ENCODE data around the gene MRPL24.

MRPL24 gene

DNA sequence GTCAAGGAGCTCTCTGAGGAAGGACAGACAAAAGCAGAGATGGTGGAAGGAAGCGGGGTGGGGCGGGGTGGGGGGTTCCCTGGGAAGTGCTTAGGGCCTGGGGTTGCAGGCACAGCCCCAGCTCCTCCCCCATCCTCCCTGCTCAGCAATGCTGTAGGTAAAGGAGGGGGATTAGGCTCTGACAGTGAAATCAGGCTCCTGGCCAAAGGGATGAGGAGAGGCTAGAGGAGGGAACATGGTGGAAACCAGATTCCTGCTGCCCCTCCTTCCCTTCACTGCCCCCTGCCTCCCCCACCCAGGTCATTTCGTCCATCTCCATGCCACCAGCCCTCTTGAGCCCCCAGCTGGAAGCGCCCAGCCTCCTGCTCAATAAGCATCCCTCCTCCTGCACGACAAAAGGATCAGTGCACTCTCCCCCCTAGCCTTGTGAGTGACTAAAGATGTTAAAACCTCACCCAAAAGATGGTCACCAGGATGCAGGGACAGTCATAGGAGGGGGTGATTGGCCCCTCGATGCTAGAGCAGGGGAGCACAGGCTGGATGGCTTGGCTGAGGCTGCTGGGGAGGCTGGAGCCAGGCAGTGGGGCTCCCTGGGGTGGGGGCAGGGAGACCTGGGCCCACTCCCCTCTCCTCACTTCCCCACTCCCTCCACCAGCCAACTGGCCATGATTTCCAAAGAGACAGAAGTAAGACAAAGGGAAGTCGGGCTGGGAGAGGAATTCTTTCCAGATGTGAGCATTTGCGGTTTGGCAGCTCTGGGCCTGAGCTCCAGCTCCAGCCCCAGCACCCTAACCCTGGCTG lies 33.3 kb downstream of the MRPL24 start:
- no peak for DNase-seq

- DNase-seq, result peak; percentile 27 to 31
These were observed 34.1 kb downstream of the MRPL24 start for GRCh38 chr1:156706657-156707416.

DNA sequence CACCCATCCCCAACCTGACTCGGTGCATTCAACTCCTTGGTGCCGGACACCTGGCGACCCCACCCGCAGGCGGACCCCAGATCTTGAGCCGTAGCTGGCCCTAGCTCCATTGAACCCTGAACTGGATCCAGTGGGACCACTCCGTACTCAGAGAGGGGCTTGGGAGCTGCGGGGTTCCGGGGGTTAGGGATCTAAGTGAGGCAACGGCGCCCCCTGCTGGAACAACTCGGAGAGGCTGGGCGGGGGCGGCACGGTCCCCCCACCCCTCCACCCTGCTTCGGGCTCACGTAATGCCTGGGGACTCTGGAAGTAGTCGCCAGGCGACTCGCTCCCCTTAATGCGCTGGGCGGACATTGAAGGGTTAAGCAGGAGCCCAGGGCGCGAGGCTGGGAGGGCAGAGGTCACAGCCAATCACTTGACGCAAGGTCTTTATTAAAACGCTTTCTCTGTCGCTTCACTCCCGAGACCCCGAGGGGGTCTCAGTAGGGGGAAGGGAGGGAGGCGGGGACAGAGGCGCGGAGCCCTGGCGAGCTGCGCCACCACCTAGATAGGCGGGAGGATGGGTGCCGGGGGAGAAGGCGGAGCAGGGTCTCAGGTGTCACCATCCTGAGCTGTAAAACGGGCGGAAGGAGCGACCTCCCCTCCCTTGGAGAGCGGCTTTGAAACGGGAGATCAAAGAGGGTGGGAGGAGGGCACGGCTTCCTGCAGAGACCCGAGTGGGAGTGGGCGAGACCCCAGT lies 34.8 kb downstream of the MRPL24 start:
- peak; percentile 80 for DNase-seq

DNA sequence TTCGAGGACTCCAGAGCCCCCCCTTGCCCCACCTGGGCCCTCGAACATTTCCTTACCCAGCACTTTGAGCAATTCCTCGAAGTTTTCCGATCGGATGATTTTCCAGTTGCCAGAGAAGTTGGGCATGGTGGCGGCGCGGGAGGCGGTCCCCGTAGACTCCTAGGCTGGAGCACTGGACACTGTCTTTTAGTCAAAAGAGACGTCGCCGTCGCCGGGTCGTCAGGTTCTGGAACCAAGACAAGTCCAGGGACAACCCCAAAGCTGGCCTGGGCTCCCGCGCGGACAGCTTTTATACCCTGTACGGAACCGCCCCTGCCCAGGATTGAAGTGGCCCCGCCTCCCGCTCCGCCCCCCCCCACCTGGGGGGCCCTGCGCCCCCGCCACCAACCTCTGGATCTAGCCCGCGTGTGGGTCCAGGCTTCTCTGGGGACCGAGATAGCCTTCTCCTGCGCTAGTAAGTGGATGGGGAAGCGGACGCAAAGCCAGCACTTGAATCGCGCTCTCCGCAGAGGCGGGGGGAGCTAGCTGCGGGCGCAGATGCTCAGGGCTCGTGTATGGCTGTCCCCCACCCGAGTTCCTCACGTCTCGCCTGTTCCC lies 35.5 kb downstream of the MRPL24 start, which contains the start of gene CRABP2:
TSS of gene CRABP2 (minus strand) at position 263 of the 597 bp plus-strand sequence. CDS start at position 126, 137 bp downstream.
- DNase-seq, result peak; percentile 30 to 43

DNA sequence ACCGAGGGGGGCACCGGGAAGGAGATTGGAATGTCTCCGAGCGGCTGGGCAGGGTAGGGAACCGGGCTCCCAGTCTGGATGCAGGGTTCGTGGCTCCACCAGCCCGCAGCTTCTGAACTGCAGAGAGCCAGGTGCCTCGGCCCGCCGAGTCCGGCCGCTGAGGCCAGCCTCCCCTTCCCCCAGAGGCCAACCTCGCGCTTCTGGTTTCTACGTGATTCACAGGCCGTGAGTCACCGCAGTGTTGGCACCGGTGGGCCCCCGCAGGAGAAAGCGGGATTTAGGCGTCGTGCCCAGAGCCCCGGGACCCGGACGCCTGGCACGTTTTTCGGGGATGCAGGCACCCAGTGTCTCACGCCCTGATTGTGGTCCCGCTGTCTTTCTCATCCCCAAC lies 36.0 kb downstream of the MRPL24 start:
- peak; percentile 56 to 58 for DNase-seq

GRCh38 chr1:156704166-156704711 lies 36.6 kb downstream of the MRPL24 start:
- DNase-seq, result no peak

DNA sequence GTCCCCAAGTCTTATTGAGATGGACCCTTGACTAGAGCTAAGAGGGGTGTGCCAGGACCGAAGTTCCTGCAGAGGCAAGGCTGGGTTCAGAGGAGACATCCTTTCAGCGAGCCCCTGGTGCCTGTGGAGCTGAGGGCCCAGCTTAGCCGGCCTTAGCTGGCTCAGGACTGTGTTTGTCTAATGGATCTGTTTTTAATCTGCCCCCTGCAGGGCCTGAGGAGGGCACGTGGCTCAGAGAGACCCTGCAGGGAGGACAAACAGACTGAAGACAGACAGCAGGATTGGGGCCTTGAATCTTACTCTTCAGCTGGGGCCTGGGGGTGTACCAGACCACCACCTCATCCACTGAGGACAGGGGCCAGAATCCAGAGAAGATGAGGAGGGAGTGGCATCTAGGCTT lies 37.1 kb downstream of the MRPL24 start:
- DNase-seq, result no peak

- DNase-seq, result no peak
These were observed 37.6 kb downstream of the MRPL24 start for GRCh38 chr1:156703336-156703735.

DNA sequence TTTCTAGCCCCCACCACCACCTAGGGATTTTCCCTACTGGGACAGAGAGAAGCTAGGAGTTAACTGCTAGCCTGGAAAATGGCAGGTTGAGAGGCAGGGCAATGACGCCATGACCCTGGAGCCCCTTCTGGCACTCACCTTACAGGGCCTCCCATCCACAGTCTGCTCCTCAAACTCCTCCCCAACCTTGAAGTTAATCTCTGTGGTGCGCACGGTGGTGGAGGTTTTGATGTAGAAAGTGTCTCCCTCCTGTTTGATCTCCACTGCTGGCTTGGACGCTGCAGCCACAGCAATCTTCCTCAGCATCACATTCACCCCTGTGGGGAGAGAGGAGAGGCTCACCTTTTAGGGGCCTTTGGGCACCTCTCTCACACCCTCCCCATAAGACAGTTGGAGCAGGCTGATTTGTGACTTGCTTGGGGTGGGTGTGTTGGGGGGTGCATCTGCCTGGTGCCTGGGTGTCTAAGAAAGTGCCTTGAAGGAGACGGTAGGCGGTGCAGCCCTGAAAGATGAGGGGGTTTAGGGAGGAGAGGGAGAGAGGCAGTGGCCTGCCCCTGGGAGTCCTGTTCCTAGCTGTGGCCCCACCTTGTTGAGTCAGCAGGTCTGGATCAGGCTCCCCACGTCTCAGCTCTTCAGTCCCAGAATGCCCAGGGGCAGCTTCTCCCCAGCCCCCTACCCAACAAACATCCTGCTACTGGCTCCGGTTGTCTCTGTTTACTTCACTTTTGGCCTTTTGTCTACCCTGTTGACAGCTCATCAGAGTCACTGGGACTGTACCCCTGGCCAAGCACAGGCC lies 40.0 kb downstream of the MRPL24 start:
- no peak for DNase-seq

- no peak for DNase-seq
These were observed 41.9 kb downstream of the MRPL24 start for GRCh38 chr1:156698995-156699394.

- DNase-seq, result no peak
These were observed 43.4 kb downstream of the MRPL24 start for GRCh38 chr1:156697481-156697880.

GRCh38 chr1:156696755-156697154 lies 44.1 kb downstream of the MRPL24 start:
- no peak for DNase-seq

GRCh38 chr1:156694690-156694962 lies 46.3 kb downstream of the MRPL24 start:
- DNase-seq, result no peak

DNA sequence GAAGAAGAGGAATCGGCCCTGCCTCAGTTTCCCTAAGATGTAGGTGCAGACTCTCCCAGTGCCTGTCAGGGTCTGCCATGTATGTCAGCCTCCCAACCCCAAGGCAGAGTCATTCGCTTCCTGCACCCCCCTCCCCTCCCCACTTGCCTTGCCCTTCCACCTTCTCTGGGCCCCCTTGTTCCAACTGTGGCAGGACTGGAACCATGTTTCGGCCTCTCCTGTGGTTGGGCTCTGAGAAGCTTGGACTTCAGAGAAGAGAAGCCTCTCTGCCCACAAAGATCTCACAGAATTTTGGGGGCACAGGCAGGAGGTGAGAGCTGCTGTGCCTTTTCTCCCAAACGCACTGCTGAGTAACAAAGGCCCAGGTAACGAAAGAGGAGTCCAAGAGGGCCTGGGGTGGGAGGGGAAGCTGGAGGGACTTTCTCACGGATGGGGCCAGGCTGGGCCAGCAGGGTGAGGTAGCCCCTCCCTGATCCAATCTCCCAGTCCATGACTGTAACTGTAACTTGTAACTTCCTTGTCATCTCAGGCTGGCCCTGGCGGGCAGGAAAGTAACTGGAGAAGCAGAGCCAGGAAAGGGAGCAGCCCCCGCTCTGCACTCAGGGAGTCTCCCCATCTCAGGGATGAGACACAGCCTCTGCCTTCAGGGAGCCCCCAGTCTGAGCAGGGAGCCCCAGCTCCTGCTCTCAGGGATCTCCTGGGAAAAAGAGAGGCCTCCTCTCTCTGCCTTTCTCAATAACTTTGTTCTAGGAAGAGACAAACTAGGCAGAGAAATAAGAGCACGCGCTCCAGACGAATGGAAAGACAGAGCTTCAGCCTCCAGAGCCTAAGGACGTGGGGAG lies 46.8 kb downstream of the MRPL24 start:
- DNase-seq, result no peak

DNA sequence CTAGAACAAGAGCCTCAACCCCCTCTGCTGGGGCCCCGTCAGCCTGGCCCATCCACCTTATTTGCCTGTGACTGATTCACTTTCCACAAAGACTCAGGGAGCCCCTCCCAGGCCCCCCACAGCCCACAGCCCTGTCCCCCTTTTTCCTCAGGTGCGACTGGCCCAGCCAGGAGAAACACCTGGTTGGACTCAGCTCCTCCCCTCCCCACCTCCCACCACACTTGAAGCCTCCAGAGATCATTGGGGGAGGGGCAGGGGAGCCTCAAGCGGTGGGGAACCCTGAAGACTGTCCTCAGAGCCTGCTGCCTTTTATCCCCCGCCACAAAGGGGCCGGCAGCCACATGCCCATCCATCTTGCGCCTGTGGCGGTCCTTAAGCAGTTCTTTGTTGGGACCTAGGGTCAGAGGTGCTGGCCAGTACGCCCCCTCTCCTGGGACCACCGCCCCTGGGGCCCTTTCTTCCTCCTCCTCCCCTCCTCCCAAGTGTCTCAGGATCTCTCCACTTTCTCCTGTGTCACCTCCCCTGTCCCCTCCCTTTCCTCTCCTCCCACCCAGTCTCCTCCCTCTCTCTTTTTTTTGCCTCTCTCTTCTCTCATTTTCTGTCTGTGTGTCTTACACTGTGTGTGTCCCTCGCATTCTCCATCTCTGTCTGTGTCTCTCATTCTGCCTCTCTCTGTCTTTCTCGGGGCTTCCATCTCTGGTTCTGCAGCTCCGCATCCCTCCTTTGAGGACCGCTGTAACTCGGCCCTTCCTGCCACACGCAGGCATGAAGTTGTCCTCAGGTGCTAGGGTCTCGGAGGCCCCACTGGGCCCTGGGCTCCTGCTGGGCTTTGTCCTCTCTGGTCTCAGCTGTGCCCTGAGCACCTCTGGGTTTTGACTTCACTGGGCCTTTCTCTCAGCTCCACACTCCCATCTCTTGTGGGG lies 47.7 kb downstream of the MRPL24 start:
- no peak for DNase-seq

GRCh38 chr1:156692441-156692924 lies 48.4 kb downstream of the MRPL24 start:
- DNase-seq, result no peak

DNA sequence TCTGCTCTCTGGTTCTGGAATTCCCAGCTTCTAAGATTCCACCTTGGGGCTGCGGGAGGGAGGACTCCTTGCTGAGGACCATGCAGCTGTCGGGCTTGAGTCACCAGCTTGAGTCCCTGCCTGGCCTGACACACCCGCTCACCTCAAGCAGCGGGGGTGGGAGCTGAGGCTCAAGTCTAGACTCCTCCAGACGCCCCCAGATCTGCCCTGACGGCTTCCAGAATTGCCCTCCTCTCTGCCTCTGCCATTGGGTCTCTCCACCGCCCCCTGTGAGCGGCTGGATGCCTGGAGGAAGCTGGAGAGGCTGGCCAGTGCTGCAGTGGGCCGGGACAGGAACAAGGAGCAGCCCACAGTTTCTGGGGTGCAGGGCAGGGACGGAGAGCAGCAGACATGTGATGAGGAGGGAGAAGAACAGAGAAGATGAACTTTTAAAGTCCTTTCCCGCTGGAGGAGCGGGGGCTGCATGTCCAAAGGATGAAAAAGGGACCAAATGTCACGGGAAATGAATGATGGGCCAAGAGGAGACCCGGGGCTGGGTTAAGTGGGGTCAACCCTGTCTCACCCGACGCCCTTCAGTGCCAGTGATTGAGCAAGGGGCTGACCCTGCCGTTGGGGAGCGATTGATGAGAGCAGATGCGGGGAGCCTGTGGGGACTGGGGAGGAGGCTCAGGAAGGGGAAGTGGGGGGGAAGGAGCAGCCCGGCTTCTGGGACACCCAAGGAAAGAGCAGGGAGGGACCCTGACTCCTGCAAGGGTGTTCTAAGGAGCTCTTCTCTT lies 49.0 kb downstream of the MRPL24 start:
- no peak for DNase-seq

GRCh38 chr1:156691191-156691590 lies 49.7 kb downstream of the MRPL24 start:
- no peak for DNase-seq

- no peak for DNase-seq
These were observed 50.2 kb downstream of the MRPL24 start for GRCh38 chr1:156690675-156691036.

Measured in stimulated activated CD4-positive, alpha-beta T cell treated with anti-CD3 and anti-CD28 coated beads, Interleukin-2, amount 100 ng/mL, for 24 hours (primary cell).